HepG2 (cell line): Measurements from ENCODE around the gene CCDC57. TPM values are rescaled to one million over a fixed set of nuclear protein-coding genes. Genes with fewer than 3 reads are reported as not detected.
A peak's percentile ranks its signal among the peaks of the same experiment; 100 is the strongest.

Experiments
- EP300 ChIP-seq, 3 experiments: sonication (generic) in 1 of 3; formaldehyde crosslinking in 1 of 3; IDR thresholded peaks; 2 replicates each; pipeline versions ENCODE4 v1.5.1 to v1.6.1; 2011 to 2020; ENCODE audit warnings: low read depth in 2 of 3, low read length in 2 of 3, borderline replicate concordance in 1 of 3, improper control_type of control experiment in 1 of 3, mild to moderate bottlenecking in 1 of 3, missing genetic modification reagents in 1 of 3, moderate library complexity in 1 of 3
- ERF ChIP-seq: IDR thresholded peaks from 2 replicates; pipeline ENCODE4 v1.6.1; 2018; ENCODE audit warnings: missing biosample characterization, missing genetic modification reagents
- GPN1 ChIP-seq: sonication (generic); formaldehyde crosslinking; IDR thresholded peaks from 2 replicates; pipeline ENCODE4 v1.5.1; 2020; ENCODE audit warnings: missing genetic modification reagents, borderline replicate concordance
- IRF2 ChIP-seq: IDR thresholded peaks from 2 replicates; pipeline ENCODE4 v1.6.1; 2018; ENCODE audit warnings: missing genetic modification reagents, missing compliant biosample characterization
- KMT2B ChIP-seq: IDR thresholded peaks from 2 replicates; pipeline ENCODE4 v1.6.1; 2016; ENCODE audit warnings: missing genetic modification reagents, missing compliant biosample characterization
- MED13 ChIP-seq: sonication (generic); formaldehyde crosslinking; IDR thresholded peaks from 2 replicates; pipeline ENCODE4 v1.5.0; 2020; ENCODE audit warnings: missing genetic modification reagents
- NFKB2 ChIP-seq: sonication (generic); formaldehyde crosslinking; IDR thresholded peaks from 2 replicates; pipeline ENCODE4 v1.4.0; 2020; ENCODE audit warnings: missing genetic modification reagents, borderline replicate concordance
- PAF1 ChIP-seq: IDR thresholded peaks from 2 replicates; pipeline ENCODE4 v1.6.1; 2016; ENCODE audit warnings: missing genetic modification reagents, missing compliant biosample characterization
- POGZ ChIP-seq: sonication (generic); formaldehyde crosslinking; IDR thresholded peaks from 2 replicates; pipeline ENCODE4 v1.4.0; 2020; ENCODE audit warnings: mild to moderate bottlenecking, missing genetic modification reagents
- RCOR2 ChIP-seq: IDR thresholded peaks from 2 replicates; pipeline ENCODE4 v1.6.1; 2016; ENCODE audit warnings: missing biosample characterization, missing genetic modification reagents
- SP4 ChIP-seq: sonication (generic); formaldehyde crosslinking; IDR thresholded peaks from 2 replicates; pipeline ENCODE4 v1.8.1; 2023; ENCODE audit warnings: mild to moderate bottlenecking, missing genetic modification reagents
- ZBTB38 ChIP-seq: sonication (generic); formaldehyde crosslinking; IDR thresholded peaks from 2 replicates; pipeline ENCODE4 v1.5.1; 2020; ENCODE audit warnings: mild to moderate bottlenecking, missing genetic modification reagents
- ZNF138 ChIP-seq: sonication (generic); formaldehyde crosslinking; IDR thresholded peaks from 2 replicates; pipeline ENCODE4 v1.5.0; 2020; ENCODE audit warnings: mild to moderate bottlenecking, low read depth, missing genetic modification reagents
- ZNF143 ChIP-seq: sonication (generic); formaldehyde crosslinking; IDR thresholded peaks from 2 replicates; pipeline ENCODE4 v1.4.0; 2020; ENCODE audit warnings: missing genetic modification reagents
- ZNF230 ChIP-seq: sonication (generic); formaldehyde crosslinking; IDR thresholded peaks from 2 replicates; pipeline ENCODE4 v1.4.0; 2020; ENCODE audit warnings: mild to moderate bottlenecking, missing genetic modification reagents
- ZNF33A ChIP-seq: sonication (generic); formaldehyde crosslinking; IDR thresholded peaks from 2 replicates; pipeline ENCODE4 v1.5.1; 2020; ENCODE audit warnings: missing genetic modification reagents, mild to moderate bottlenecking, moderate library complexity, borderline replicate concordance
- ZNF589 ChIP-seq: sonication (generic); formaldehyde crosslinking; conservative IDR thresholded peaks from 2 replicates; pipeline ENCODE4 v1.8.0; 2022; ENCODE audit warnings: mild to moderate bottlenecking, moderate library complexity, missing genetic modification reagents
- ZNF597 ChIP-seq: sonication (generic); formaldehyde crosslinking; IDR thresholded peaks from 2 replicates; pipeline ENCODE4 v1.5.0; 2020; ENCODE audit warnings: missing genetic modification reagents
- ZNF75D ChIP-seq: sonication (generic); formaldehyde crosslinking; IDR thresholded peaks from 2 replicates; pipeline ENCODE4 v1.8.1; 2023; ENCODE audit warnings: missing genetic modification reagents, mild to moderate bottlenecking, borderline replicate concordance
- polyA plus RNA-seq, 8 experiments: library from polyadenylated mRNA; depleted of rRNA in 3 of 8; stranded (reverse) in 7 of 8; unstranded in 1 of 8; fragments of >200 nt; fragmentation: Illumina TruSeq in 4 of 8; extraction: Trizol in 4 of 8; gene quantifications; 2 replicates each; pipeline versions ENCODE4 v1.2.1 to v1.2.3, GENCODE V29; 2011 to 2016; ENCODE audit warnings: low read depth in 4 of 8, missing spikeins in 1 of 8, mixed read lengths in 1 of 8; ENCODE audit not compliant: insufficient read depth in 1 of 8
- total RNA-seq, 5 experiments: library from RNA; depleted of rRNA; stranded (reverse); fragments of >200 nt; fragmentation: Illumina TruSeq; extraction: Trizol; gene quantifications; 2 replicates each; pipeline ENCODE4 v1.2.3, GENCODE V29; 2016; ENCODE audit warnings: low read depth in 1 of 5
- TF ChIP-seq, protein P1 (sequence below): sonication (generic); formaldehyde crosslinking; IDR thresholded peaks from 2 replicates; pipeline ENCODE4 v1.5.0; 2020; ENCODE audit warnings: mild to moderate bottlenecking, low read depth, missing genetic modification reagents, borderline replicate concordance
- TF ChIP-seq, protein P2 (sequence below): sonication (generic); formaldehyde crosslinking; IDR thresholded peaks from 2 replicates; pipeline ENCODE4 v1.9.0; 2021; ENCODE audit warnings: missing genetic modification reagents, borderline replicate concordance
- TF ChIP-seq, protein P3 (sequence below): sonication (generic); formaldehyde crosslinking; IDR thresholded peaks from 2 replicates; pipeline ENCODE4 v1.4.0; 2020; ENCODE audit warnings: missing genetic modification reagents, mild to moderate bottlenecking, borderline replicate concordance
- TF ChIP-seq, protein P4 (sequence below): sonication (generic); formaldehyde crosslinking; IDR thresholded peaks from 2 replicates; pipeline ENCODE4 v1.4.0; 2020; ENCODE audit warnings: mild to moderate bottlenecking, missing genetic modification reagents

The CCDC57 gene
- total and polyA plus RNA-seq, 2 of the 13 experiments (the other 11 are each of a cell fraction or from before 2014, with no cell fraction given), result 59.3 to 59.9 TPM

DNA sequence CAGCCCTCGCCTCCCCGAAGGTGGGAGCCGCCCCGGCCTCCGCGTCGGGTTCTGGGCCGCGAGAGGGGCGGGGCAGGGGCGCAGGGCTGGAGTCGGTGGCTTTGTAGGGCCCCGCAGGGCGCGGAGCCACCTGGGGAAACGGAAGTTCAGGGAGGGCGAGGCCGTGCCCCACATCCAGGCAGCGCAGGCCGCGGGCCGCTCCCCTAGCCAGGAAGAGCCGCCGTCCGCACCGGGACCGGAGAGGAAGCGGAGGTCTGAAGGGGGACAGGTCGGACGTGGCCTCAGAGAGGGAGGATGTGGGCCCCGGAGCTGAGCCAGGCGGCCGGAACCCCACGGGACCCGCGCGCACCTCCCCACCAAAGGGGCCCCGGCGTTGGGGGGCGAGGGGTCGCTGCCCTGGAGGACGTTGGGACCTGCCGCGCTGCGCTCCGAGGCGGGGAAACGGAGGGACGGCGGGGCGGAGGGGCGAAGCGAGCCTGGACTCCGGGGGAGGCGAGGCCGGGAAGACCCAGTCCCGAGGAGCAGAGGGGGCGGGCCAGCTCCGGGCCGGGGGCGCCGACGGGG lies 15.7 kb upstream of the CCDC57 start (continued):
- TF ChIP-seq, protein P1, sequence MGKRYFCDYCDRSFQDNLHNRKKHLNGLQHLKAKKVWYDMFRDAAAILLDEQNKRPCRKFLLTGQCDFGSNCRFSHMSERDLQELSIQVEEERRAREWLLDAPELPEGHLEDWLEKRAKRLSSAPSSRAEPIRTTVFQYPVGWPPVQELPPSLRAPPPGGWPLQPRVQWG, result peak; percentile 85; the same call in 1 of the 2 replicates
- TF ChIP-seq ZNF589 (CRISPR knock-in tag), result peak; percentile 85
- peak; percentile 19; the same call in 1 of the 2 replicates for TF ChIP-seq GPN1 (CRISPR knock-in tag)
- peak; percentile 99 for TF ChIP-seq ZBTB38 (CRISPR knock-in tag)
- TF ChIP-seq ZNF597, result no peak
- peak; percentile 46; the same call in 1 of the 2 replicates for TF ChIP-seq IRF2
- TF ChIP-seq, protein P2, sequence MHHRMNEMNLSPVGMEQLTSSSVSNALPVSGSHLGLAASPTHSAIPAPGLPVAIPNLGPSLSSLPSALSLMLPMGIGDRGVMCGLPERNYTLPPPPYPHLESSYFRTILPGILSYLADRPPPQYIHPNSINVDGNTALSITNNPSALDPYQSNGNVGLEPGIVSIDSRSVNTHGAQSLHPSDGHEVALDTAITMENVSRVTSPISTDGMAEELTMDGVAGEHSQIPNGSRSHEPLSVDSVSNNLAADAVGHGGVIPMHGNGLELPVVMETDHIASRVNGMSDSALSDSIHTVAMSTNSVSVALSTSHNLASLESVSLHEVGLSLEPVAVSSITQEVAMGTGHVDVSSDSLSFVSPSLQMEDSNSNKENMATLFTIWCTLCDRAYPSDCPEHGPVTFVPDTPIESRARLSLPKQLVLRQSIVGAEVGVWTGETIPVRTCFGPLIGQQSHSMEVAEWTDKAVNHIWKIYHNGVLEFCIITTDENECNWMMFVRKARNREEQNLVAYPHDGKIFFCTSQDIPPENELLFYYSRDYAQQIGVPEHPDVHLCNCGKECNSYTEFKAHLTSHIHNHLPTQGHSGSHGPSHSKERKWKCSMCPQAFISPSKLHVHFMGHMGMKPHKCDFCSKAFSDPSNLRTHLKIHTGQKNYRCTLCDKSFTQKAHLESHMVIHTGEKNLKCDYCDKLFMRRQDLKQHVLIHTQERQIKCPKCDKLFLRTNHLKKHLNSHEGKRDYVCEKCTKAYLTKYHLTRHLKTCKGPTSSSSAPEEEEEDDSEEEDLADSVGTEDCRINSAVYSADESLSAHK (CRISPR knock-in tag), result no peak
- no peak for TF ChIP-seq KMT2B (CRISPR knock-in tag)
- no peak for TF ChIP-seq RCOR2 (CRISPR knock-in tag)
- TF ChIP-seq POGZ (CRISPR knock-in tag), result 0 out of 2 replicates have a peak, but pooled peaks have one; percentile 38
- TF ChIP-seq NFKB2 (CRISPR knock-in tag), result no peak
- TF ChIP-seq ZNF138, result 0 out of 2 replicates have a peak, but pooled peaks have one; percentile 23
- TF ChIP-seq MED13 (CRISPR knock-in tag), result no peak
- peak; percentile 71 for TF ChIP-seq ZNF143
- TF ChIP-seq, protein P3, sequence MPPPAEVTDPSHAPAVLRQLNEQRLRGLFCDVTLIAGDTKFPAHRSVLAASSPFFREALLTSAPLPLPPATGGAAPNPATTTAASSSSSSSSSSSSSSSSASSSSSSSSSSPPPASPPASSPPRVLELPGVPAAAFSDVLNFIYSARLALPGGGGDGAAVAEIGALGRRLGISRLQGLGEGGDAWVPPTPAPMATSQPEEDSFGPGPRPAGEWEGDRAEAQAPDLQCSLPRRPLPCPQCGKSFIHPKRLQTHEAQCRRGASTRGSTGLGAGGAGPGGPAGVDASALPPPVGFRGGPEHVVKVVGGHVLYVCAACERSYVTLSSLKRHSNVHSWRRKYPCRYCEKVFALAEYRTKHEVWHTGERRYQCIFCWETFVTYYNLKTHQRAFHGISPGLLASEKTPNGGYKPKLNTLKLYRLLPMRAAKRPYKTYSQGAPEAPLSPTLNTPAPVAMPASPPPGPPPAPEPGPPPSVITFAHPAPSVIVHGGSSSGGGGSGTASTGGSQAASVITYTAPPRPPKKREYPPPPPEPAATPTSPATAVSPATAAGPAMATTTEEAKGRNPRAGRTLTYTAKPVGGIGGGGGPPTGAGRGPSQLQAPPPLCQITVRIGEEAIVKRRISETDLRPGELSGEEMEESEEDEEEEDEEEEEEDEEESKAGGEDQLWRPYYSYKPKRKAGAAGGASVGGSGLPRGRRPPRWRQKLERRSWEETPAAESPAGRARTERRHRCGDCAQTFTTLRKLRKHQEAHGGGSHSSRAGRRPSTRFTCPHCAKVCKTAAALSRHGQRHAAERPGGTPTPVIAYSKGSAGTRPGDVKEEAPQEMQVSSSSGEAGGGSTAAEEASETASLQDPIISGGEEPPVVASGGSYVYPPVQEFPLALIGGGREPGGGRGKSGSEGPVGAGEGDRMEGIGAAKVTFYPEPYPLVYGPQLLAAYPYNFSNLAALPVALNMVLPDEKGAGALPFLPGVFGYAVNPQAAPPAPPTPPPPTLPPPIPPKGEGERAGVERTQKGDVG, result no peak
- TF ChIP-seq ZNF230, result no peak
- TF ChIP-seq SP4 (CRISPR knock-in tag), result no peak
- TF ChIP-seq ZNF75D (CRISPR knock-in tag), result no peak
- no peak for TF ChIP-seq ZNF33A (CRISPR knock-in tag)
- TF ChIP-seq, protein P4, sequence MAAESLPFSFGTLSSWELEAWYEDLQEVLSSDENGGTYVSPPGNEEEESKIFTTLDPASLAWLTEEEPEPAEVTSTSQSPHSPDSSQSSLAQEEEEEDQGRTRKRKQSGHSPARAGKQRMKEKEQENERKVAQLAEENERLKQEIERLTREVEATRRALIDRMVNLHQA (CRISPR knock-in tag), result no peak
- TF ChIP-seq PAF1, result no peak
- no peak for TF ChIP-seq EP300 (IDR thresholded peaks at IDR 0.05; ENCODE audit: low read depth in 2 of 2, low read length in 2 of 2)
- no peak; the same call in 1 of the 2 replicates for TF ChIP-seq EP300 (CRISPR knock-in tag; IDR thresholded peaks at IDR 0.05; ENCODE audit: borderline replicate concordance)
- TF ChIP-seq ERF (CRISPR knock-in tag), result no peak; the same call in none of the 2 replicates
